Heart right ventricle (tissue), 16 donors: ENCODE measurements around the gene IRS2. TPM values are rescaled to one million over a fixed set of nuclear protein-coding genes. Genes with fewer than 3 reads are reported as not detected.

Source experiments
- ATAC-seq, 8 donors: fragments of 200-7000 bp; cut with Tn5 transposase; one replicate each; pipeline ENCODE4 v1.9.1; 2020; ENCODE audit warnings: mild to moderate bottlenecking in 8 of 8, moderate library complexity in 8 of 8, moderate number of reproducible peaks in 1 of 8
- DNase-seq, 2 donors: peaks; one replicate each; pipeline ENCODE4 v3.0.0-alpha.2; 2020
- H3K27ac ChIP-seq, 10 donors: fragments of 200-600 bp; sonication (generic) in 2 of 10; one replicate each; pipeline versions ENCODE4 v1.5.0 to v1.8.0; 2020 to 2022; ENCODE audit warnings: mild to moderate bottlenecking in 3 of 10
- H3K27me3 ChIP-seq, 7 donors: fragments of 200-600 bp; one replicate each; pipeline ENCODE4 v1.8.0; 2021 to 2022; ENCODE audit warnings: mild to moderate bottlenecking in 2 of 7
- H3K36me3 ChIP-seq, 9 donors: fragments of 200-600 bp; sonication (generic) in 1 of 9; one replicate each; pipeline versions ENCODE4 v1.5.0 to v1.8.0; 2020 to 2022; ENCODE audit warnings: mild to moderate bottlenecking in 2 of 9
- H3K4me1 ChIP-seq, 9 donors: fragments of 200-600 bp; sonication (generic) in 1 of 9; one replicate each; pipeline versions ENCODE4 v1.5.0 to v1.8.0; 2020 to 2022; ENCODE audit warnings: mild to moderate bottlenecking in 4 of 9
- H3K4me3 ChIP-seq, 10 donors: fragments of 200-600 bp; sonication (generic) in 2 of 10; one replicate each; pipeline versions ENCODE4 v1.5.0 to v1.8.0; 2020 to 2022; ENCODE audit warnings: mild to moderate bottlenecking in 7 of 10, moderate library complexity in 2 of 10
- H3K9me3 ChIP-seq, 11 donors: fragments of 200-600 bp in 10 of 11; sonication (generic) in 2 of 11; one replicate each; pipeline versions ENCODE4 v1.5.0 to v1.8.0; 2013 to 2022; ENCODE audit warnings: mild to moderate bottlenecking in 2 of 11, control low read depth in 1 of 11, moderate library complexity in 1 of 11
- CTCF ChIP-seq, 9 donors: fragments of 200-600 bp; sonication (generic) in 2 of 9; IDR thresholded peaks; one replicate each; pipeline versions ENCODE4 v1.5.0 to v1.8.0; 2021 to 2022; ENCODE audit warnings: antibody characterized with exemption in 9 of 9, mild to moderate bottlenecking in 5 of 9, moderate library complexity in 1 of 9
- WGBS, 2 donors: extraction: QIAGEN DNeasy Blood & Tissue Kit; methylation state at CpG; one replicate each; pipeline ENCODE4 v1.1.7; 2013; ENCODE audit warnings: inconsistent platforms in 1 of 2; 5-methylcytosine and 5-hydroxymethylcytosine counted together
- intact Hi-C, 10 donors: fragments of 100-400 bp; cut with DNase I; formaldehyde crosslinking; loops; one replicate each; pipeline versions ENCODE4 v1.11.1 to v1.14.2; 2022
- polyA plus RNA-seq, 2 donors: library from polyadenylated mRNA; stranded (reverse); fragments of 200-250 nt; gene quantifications; one replicate each; pipeline ENCODE4 v1.2.3, GENCODE V29; 2013
- total RNA-seq, 10 donors: library from RNA; stranded (reverse); fragmentation: NEBNext Ultra II Directional in 3 of 10; extraction: Animal tissue kit (Norgen Biotek cat#: 25700) in 3 of 10; gene quantifications; one replicate each; pipeline versions ENCODE4 v1.2.1 to v1.2.4, GENCODE V29; 2021 to 2023
- donor health status: Arrhythmogenic right ventricular cardiomyopathy.
- donor health status: ischemic (EF 13 %, LVEDD 7.1; RV severe dilation, severe dysfunction).
- donor health status: healthy with polysubstance abuse.
- donor health status: DM: no; HTN: yes; CAD: no.
- donor health status: DM: no; HTN: no; CAD: no.
- donor health status: ischemic (EF 25% LVEDD 6.9; RV normal size, moderate dysfunction).
- donor health status: ischemic (EF 25% LVEDD 5.7; RV mildly dilated, moderate dysfunction).
- donor health status: healthy.
- donor health status: DM: yes; HTN: yes; CAD: no.
- donor health status: Ischemic cardiomyopathy.
- donor health status: ischemic (EF 35%, LVEDD 5.7; RV mildly dilated, moderate dysfunction).
- donor health status: nonischemic (EF 11% LVEDD 7.7; RV severe dilation, severe dysfunction).
- donor health status: DM: yes; HTN: yes; CAD: no.
- donor health status: PGD.
- donor health status: ischemic (EF 29% LVEDD 5.4; RV normal size, mild dysfunction).
- donor health status: nonischemic (EF 23%, LVEDD 6.1; RV moderate dilation, normal function).

Gene IRS2
- total and polyA plus RNA-seq, 12 donors, result 4.2 to 49.3 (median 13.7) TPM

DNA sequence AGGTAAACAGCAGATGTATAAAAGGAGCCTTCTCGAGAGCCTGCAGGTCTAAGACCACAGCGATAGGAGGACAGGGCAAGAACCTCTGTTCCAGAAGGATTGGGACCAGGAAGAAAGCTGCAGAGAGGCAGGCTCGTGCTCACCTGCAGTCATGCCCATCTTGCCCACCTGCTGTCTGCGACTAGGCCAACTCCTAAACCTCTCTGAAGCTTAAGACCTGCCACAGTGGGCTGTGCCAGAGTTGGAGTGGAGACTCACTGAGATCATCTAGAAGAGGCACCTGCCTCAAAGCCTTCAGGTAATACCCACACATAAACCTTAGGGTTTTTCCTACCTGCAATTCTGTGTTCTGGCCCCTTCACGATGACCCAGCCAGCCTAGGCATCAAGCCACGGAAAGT, 68.7 kb downstream of the IRS2 start:
- no peak overlapping the region for H3K27ac ChIP-seq
- no peak for TF ChIP-seq CTCF (IDR thresholded peaks at IDR 0.05)
- H3K36me3 ChIP-seq, result no peaks in the 10 kb centered on the region
- WGBS, 2 donors, result 90 to 95% methylated on average over 6 of the region's 6 CpGs
- H3K4me1 ChIP-seq, result peaks cover 0 to 7% (median 0%) of the 10 kb centered on the region in 9 donors
- ATAC-seq (no peak), DNase-seq (no peak)
- intact Hi-C loops, result no loop called here
- H3K4me3 ChIP-seq, result no peak overlapping the region
- no peaks in the 10 kb centered on the region for H3K9me3 ChIP-seq
- peaks cover 0 to 21% (median 8%) of the 10 kb centered on the region in 7 donors for H3K27me3 ChIP-seq

GRCh38 chr13:109715902-109716301, 70.5 kb downstream of the IRS2 start:
- WGBS, 2 donors, result 52 to 71% methylated on average over 1 of the region's 1 CpG
- Histone ChIP-seq H3K27ac (no peak overlapping the region), H3K4me3 (no peak overlapping the region), H3K27me3 (peaks cover 0 to 17% (median 5%) of the 10 kb centered on the region in 7 donors), H3K36me3 (no peaks in the 10 kb centered on the region), H3K4me1 (peaks cover 0 to 7% (median 0%) of the 10 kb centered on the region in 9 donors), H3K9me3 (no peaks in the 10 kb centered on the region)
- intact Hi-C loops, result no loop called here
- DNase-seq (no peak), ATAC-seq (peak in 2 of 8 donors; percentile 47 to 90)
- TF ChIP-seq CTCF (IDR thresholded peaks at IDR 0.05), result no peak

DNA sequence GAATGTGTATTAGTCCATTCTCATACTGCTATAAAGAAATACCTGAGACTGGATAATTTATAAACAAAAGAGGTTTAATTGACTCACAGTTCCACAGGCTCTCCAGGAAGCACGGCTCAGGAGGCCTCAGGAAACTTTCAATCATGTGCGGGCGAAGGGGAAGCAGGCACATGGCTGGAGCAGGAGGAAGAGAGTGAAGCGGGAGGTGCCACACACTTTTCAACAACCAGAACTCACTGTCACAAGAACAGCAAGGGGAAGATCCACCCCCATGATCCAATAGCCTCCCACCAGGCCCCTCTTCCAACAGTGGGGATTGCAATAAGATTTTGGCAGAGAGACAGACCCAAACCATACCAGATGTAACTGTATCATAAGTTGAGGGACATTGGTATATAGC, 72.7 kb downstream of the IRS2 start:
- no peak overlapping the region for H3K27ac ChIP-seq
- H3K4me1 ChIP-seq, result peaks cover 0 to 7% (median 0%) of the 10 kb centered on the region in 9 donors
- 78 to 89% methylated on average over 4 of the region's 4 CpGs for WGBS, 2 donors
- no peak for DNase-seq
- H3K27me3 ChIP-seq, result peaks cover 0 to 17% (median 5%) of the 10 kb centered on the region in 7 donors
- TF ChIP-seq CTCF (IDR thresholded peaks at IDR 0.05), result no peak
- intact Hi-C loops, result no loop called here
- no peak overlapping the region for H3K4me3 ChIP-seq
- no peak for ATAC-seq
- no peaks in the 10 kb centered on the region for H3K9me3 ChIP-seq
- no peaks in the 10 kb centered on the region for H3K36me3 ChIP-seq

- WGBS, 2 donors, result 63 to 71% methylated on average over 9 of the region's 9 CpGs
- no peaks in the 10 kb centered on the region for H3K36me3 ChIP-seq
- H3K27ac ChIP-seq, result no peak overlapping the region
- TF ChIP-seq CTCF (IDR thresholded peaks at IDR 0.05), result no peak
- no peaks in the 10 kb centered on the region for H3K9me3 ChIP-seq
- ATAC-seq, result no peak
- H3K4me3 ChIP-seq, result no peak overlapping the region
- peaks cover 0 to 12% (median 0%) of the 10 kb centered on the region in 7 donors for H3K27me3 ChIP-seq
- intact Hi-C loops, result no loop called here
- no peak for DNase-seq
- peaks cover 0 to 7% (median 0%) of the 10 kb centered on the region in 9 donors for H3K4me1 ChIP-seq
Observed at GRCh38 chr13:109712124-109712722, 74.2 kb downstream of the IRS2 start.
